ENCODE data around the gene BCAS3. TPM values are rescaled to one million over a fixed set of nuclear protein-coding genes. Genes with fewer than 3 reads are reported as not detected.

The BCAS3 gene
- total RNA-seq, 2 experiments from 2014 or later = 13.4 to 14.5 TPM

- ChIA-PET POLR2A (interaction anchor here (0.9 kb wide), 1 partner anchor 11 kb away, joined by 3 read pairs; no protein-coding TSS in a partner anchor), CTCF (ENCODE audit: unreplicated experiment) (no interaction called here)
- TF ChIP-seq EZH2phosphoT487 (IDR thresholded peaks at IDR 0.05; ENCODE audit: borderline replicate concordance, low read depth, low read length) = no peak
- TF ChIP-seq CTCF (conservative IDR thresholded peaks at IDR 0.05; ENCODE audit: low read length) = no peak
- Histone ChIP-seq H3K9me3 (ENCODE audit: low read length) (no peaks in the 10 kb centered on the region), H4K20me1 (ENCODE audit: insufficient read depth, low read length) (no peaks in the 10 kb centered on the region), H3K36me3 (ENCODE audit: insufficient read depth, low read length) (no peaks in the 10 kb centered on the region), H3K79me2 (ENCODE audit: insufficient read depth, low read depth, low read length) (no peaks in the 10 kb centered on the region), H2AFZ (ENCODE audit: low read length) (no peak overlapping the region), H3K4me3 (ENCODE audit: low read depth, low read length, poor library complexity, severe bottlenecking) (no peak overlapping the region), H3K9me2 (ENCODE audit: insufficient read depth, low read length) (no peaks in the 10 kb centered on the region), H3K4me1 (ENCODE audit: insufficient read depth, low read length, poor library complexity, severe bottlenecking) (no peaks in the 10 kb centered on the region), H3K4me2 (ENCODE audit: low read length) (no peak overlapping the region), H3K27ac (ENCODE audit: low read depth, low read length, poor library complexity, severe bottlenecking) (no peak overlapping the region)
- no peak for DNase-seq (ENCODE audit: low spot score)
- BruUV-seq (replicated peaks) = no TSS peak
- intact Hi-C loops (cut with micrococcal nuclease; ENCODE audit: unreplicated experiment) = no loop called here
Observed at GRCh38 chr17:60939318-60939717, 261.7 kb downstream of the BCAS3 start.

- no peaks in the 10 kb centered on the region for H3K9me3 ChIP-seq (ENCODE audit: low read length)
- no TSS peak for BruUV-seq (replicated peaks)
- H3K4me2 ChIP-seq (ENCODE audit: low read length) = no peak overlapping the region
- no peaks in the 10 kb centered on the region for H3K4me1 ChIP-seq (ENCODE audit: insufficient read depth, low read length, poor library complexity, severe bottlenecking)
- H3K4me3 ChIP-seq (ENCODE audit: low read depth, low read length, poor library complexity, severe bottlenecking) = no peak overlapping the region
- DNase-seq (ENCODE audit: low spot score) = no peak
- H2AFZ ChIP-seq (ENCODE audit: low read length) = no peak overlapping the region
- no peaks in the 10 kb centered on the region for H3K79me2 ChIP-seq (ENCODE audit: insufficient read depth, low read depth, low read length)
- CTCF ChIA-PET (ENCODE audit: unreplicated experiment) = interaction anchor here (0.6 kb wide), 1 partner anchor 1442 kb away, joined by 3 read pairs; no protein-coding TSS in a partner anchor
- intact Hi-C loops (cut with micrococcal nuclease; ENCODE audit: unreplicated experiment) = no loop called here
- H4K20me1 ChIP-seq (ENCODE audit: insufficient read depth, low read length) = no peaks in the 10 kb centered on the region
- POLR2A ChIA-PET = no interaction called here
- no peaks in the 10 kb centered on the region for H3K9me2 ChIP-seq (ENCODE audit: insufficient read depth, low read length)
- TF ChIP-seq CTCF (conservative IDR thresholded peaks at IDR 0.05; ENCODE audit: low read length) (no peak), EZH2phosphoT487 (IDR thresholded peaks at IDR 0.05; ENCODE audit: borderline replicate concordance, low read depth, low read length) (no peak)
- no peak overlapping the region for H3K27ac ChIP-seq (ENCODE audit: low read depth, low read length, poor library complexity, severe bottlenecking)
- H3K36me3 ChIP-seq (ENCODE audit: insufficient read depth, low read length) = no peaks in the 10 kb centered on the region
Observed at GRCh38 chr17:60941028-60941427, 263.4 kb downstream of the BCAS3 start.

GRCh38 chr17:60941571-60941970 is 263.9 kb downstream of the BCAS3 start:
- TF ChIP-seq EZH2phosphoT487 (IDR thresholded peaks at IDR 0.05; ENCODE audit: borderline replicate concordance, low read depth, low read length) (no peak), CTCF (conservative IDR thresholded peaks at IDR 0.05; ENCODE audit: low read length) (no peak)
- CTCF ChIA-PET (ENCODE audit: unreplicated experiment) = interaction anchor here (0.6 kb wide), 1 partner anchor 1441 kb away, joined by 3 read pairs; no protein-coding TSS in a partner anchor

More at GRCh38 chr17:60941571-60941970, 263.9 kb downstream of the BCAS3 start:
- Histone ChIP-seq H3K4me3 (ENCODE audit: low read depth, low read length, poor library complexity, severe bottlenecking) (no peak overlapping the region), H3K9me3 (ENCODE audit: low read length) (no peaks in the 10 kb centered on the region), H3K4me2 (ENCODE audit: low read length) (no peak overlapping the region), H3K4me1 (ENCODE audit: insufficient read depth, low read length, poor library complexity, severe bottlenecking) (no peaks in the 10 kb centered on the region), H3K36me3 (ENCODE audit: insufficient read depth, low read length) (no peaks in the 10 kb centered on the region), H4K20me1 (ENCODE audit: insufficient read depth, low read length) (no peaks in the 10 kb centered on the region), H3K27ac (ENCODE audit: low read depth, low read length, poor library complexity, severe bottlenecking) (no peak overlapping the region), H2AFZ (ENCODE audit: low read length) (no peak overlapping the region), H3K9me2 (ENCODE audit: insufficient read depth, low read length) (no peaks in the 10 kb centered on the region), H3K79me2 (ENCODE audit: insufficient read depth, low read depth, low read length) (no peaks in the 10 kb centered on the region)
- no peak for DNase-seq (ENCODE audit: low spot score)
- POLR2A ChIA-PET = interaction anchor here (0.7 kb wide), 1 partner anchor 433 kb away, joined by 3 read pairs; no protein-coding TSS in a partner anchor
- BruUV-seq (replicated peaks) = no TSS peak
- intact Hi-C loops (cut with micrococcal nuclease; ENCODE audit: unreplicated experiment) = no loop called here
